Measurements from ENCODE around the gene DNAJC5. TPM values are rescaled to one million over a fixed set of nuclear protein-coding genes. Genes with fewer than 3 reads are reported as not detected.

DNAJC5 gene
- total and polyA plus RNA-seq, 2 experiments from 2014 or later = 22.4 to 68.0 TPM

DNA sequence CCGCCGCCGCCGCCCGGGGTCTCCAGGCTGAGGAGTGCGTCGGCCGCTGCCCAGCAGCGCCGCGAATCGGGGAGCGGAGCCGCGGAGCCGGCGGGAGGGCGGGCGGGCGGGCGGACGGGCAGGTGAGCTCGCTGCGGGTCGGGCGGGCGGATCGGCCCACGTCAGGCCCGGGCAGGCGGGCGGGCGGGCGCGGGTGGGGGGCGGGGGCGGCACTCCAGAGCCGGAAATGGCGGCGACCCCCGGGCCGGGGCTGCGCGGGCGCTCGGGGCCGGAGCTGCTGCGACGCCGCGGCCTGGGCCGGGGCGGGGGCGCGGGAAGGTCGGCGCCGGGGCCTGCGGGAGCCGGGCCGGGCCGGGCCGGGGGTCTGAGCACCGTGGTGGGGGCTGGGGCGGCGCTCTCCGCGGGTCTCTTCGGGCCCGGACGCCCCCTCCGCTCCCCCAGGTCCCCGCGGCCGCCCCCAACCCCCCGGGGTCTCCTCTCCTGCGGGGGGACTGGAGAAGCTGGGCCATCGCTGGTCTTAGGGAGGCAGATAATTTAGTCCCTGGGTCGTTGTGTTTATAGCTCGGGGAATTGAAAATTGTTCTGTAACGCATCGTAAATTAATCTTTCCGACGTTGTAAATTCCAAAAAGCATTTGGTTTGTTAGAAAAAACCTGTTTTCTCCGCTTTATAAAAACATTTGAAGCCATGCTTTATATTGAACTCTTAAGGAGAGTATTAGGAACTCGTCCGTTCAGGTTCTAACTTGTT is 451 bp downstream of the DNAJC5 start:
- H4K20me1 ChIP-seq (ENCODE audit: insufficient read depth) = peaks cover 10% of the 10 kb centered on the region; the same call in 1 of the 2 replicates
- H3K27ac ChIP-seq = peak overlapping the region; percentile 73
- peak overlapping the region; percentile 87 for H3K4me3 ChIP-seq

DNA sequence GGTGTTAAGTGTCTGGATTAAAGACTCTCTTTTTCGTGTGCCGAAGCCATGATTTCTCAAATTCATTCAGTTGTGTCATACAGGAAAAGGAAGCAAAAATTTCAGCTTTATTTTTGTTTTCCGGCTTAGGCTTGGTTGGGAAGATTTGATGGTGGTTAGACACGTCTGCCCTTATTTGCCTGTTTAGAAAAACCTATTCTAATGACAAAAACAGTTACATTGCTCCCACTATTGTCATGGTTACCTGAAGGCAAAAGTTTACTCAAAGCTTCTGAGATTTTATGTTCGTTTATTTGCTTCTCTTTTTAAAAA is 982 bp downstream of the DNAJC5 start:
- H4K20me1 ChIP-seq (ENCODE audit: insufficient read depth) = peaks cover 10% of the 10 kb centered on the region; the same call in 1 of the 2 replicates
- WGBS, 2 experiments (ENCODE audit: low coverage in 1 of 2, low lambda C conversion rate in 2 of 2, missing lambda C conversion rate in 2 of 2) = 0 to 1% methylated on average over 5 of the region's 5 CpGs

More for the DNA sequence above, 451 bp downstream of the DNAJC5 start:
- Histone ChIP-seq H3F3A (ENCODE audit: insufficient read depth) (peaks cover 51% of the 10 kb centered on the region), H3K27me3 (replicated peaks; ENCODE audit: insufficient read depth) (no peaks in the 10 kb centered on the region), H3K36me3 (ENCODE audit: low read depth) (peaks cover 7% of the 10 kb centered on the region), H2AFZ (peak overlapping the region; percentile 45), H3K79me2 (ENCODE audit: insufficient read depth) (peaks cover 55% of the 10 kb centered on the region), H3K4me2 (ENCODE audit: unreplicated experiment) (peak overlapping the region; percentile 82), H3K9ac (peak overlapping the region; percentile 89), H3K4me1 (ENCODE audit: insufficient read depth) (peaks cover 12% of the 10 kb centered on the region), H3K9me3 (ENCODE audit: low read depth) (no peaks in the 10 kb centered on the region), H3K9me2 (ENCODE audit: insufficient read depth) (no peaks in the 10 kb centered on the region)
- 2% methylated on average over 38 to 52 of the region's 87 CpGs for WGBS, 2 experiments (ENCODE audit: low coverage in 1 of 2, low lambda C conversion rate in 2 of 2, missing lambda C conversion rate in 2 of 2)
- no peak for DNase-seq
- TF ChIP-seq EZH2phosphoT487 (IDR thresholded peaks at IDR 0.05; ENCODE audit: insufficient read depth, low read depth) (no peak), EZH2 (IDR thresholded peaks at IDR 0.05; ENCODE audit: insufficient read depth, poor library complexity, severe bottlenecking) (no peak)
- in situ Hi-C loops (cut with MboI) = no loop called here

DNA sequence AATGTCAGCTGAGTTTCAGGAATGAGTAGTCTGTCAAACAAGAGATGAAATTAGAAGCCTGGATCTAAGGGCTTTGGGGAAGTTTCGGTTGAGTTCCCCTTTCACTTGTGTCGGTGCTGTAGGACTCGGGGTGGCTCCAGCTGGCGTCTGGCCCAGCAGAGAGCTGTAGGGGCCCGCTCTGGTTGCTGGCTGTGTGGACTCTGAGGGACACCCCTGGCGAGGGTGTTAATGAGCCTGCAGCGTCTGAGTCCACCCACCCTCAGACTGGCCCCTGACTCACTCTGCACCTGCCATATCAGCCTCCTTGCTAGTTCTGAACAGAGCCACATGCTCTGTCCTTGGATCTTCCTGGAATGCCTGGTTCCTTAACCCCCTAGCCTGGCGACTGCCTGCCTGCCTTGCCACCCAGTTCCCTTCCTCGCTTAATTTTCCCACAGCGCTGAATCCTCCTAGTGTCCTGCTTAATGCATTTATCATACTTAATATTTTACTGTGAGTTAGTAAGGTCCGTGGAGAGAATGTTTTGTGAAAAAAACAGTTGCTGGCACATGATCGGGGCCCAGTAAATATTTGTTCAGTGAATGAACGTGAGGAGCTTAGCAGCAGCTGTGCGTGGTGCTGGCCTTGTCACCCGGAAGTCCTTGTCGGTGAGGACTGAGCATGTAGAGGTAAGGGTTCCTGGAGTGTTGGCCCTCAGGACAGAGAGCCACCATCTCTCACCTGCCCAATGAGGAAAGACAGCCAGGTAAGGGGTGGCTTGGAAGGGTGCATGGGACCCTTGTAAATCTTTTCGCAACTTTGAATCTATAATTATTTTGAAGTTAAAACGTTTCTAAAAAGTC is 1.6 kb downstream of the DNAJC5 start:
- WGBS, 2 experiments (ENCODE audit: low coverage in 1 of 2, low lambda C conversion rate in 2 of 2, missing lambda C conversion rate in 2 of 2) = 11% methylated on average over 18 of the region's 18 CpGs
- peaks cover 12% of the 10 kb centered on the region for H3K4me1 ChIP-seq (ENCODE audit: insufficient read depth)
- no peaks in the 10 kb centered on the region for H3K36me3 ChIP-seq (ENCODE audit: low read depth)
- H3K4me2 ChIP-seq (ENCODE audit: unreplicated experiment) = peak overlapping the region; percentile 82
- peaks cover 10% of the 10 kb centered on the region; the same call in 1 of the 2 replicates for H4K20me1 ChIP-seq (ENCODE audit: insufficient read depth)
- peaks cover 42% of the 10 kb centered on the region for H3F3A ChIP-seq (ENCODE audit: insufficient read depth)
- peak overlapping the region; percentile 89 for H3K9ac ChIP-seq
- H3K79me2 ChIP-seq (ENCODE audit: insufficient read depth) = peaks cover 61% of the 10 kb centered on the region
- no peaks in the 10 kb centered on the region for H3K27me3 ChIP-seq (replicated peaks; ENCODE audit: insufficient read depth)
- peak; percentile 67 for DNase-seq
- peak overlapping the region; percentile 73 for H3K27ac ChIP-seq
- H3K9me3 ChIP-seq (ENCODE audit: low read depth) = no peaks in the 10 kb centered on the region
- no peaks in the 10 kb centered on the region for H3K9me2 ChIP-seq (ENCODE audit: insufficient read depth)
- in situ Hi-C loops (cut with MboI) = no loop called here
- H3K4me3 ChIP-seq = peak overlapping the region; percentile 87
- TF ChIP-seq EZH2phosphoT487 (IDR thresholded peaks at IDR 0.05; ENCODE audit: insufficient read depth, low read depth) (no peak), EZH2 (IDR thresholded peaks at IDR 0.05; ENCODE audit: insufficient read depth, poor library complexity, severe bottlenecking) (no peak)
- H2AFZ ChIP-seq = peak overlapping the region; percentile 45; the same call in 1 of the 2 replicates

More for the DNA sequence above, 982 bp downstream of the DNAJC5 start:
- H3F3A ChIP-seq (ENCODE audit: insufficient read depth) = peaks cover 48% of the 10 kb centered on the region
- H3K79me2 ChIP-seq (ENCODE audit: insufficient read depth) = peaks cover 55% of the 10 kb centered on the region
- no peaks in the 10 kb centered on the region for H3K9me2 ChIP-seq (ENCODE audit: insufficient read depth)
- peak overlapping the region; percentile 89 for H3K9ac ChIP-seq
- in situ Hi-C loops (cut with MboI) = no loop called here
- peaks cover 12% of the 10 kb centered on the region for H3K4me1 ChIP-seq (ENCODE audit: insufficient read depth)
- DNase-seq = peak; percentile 65
- no peaks in the 10 kb centered on the region for H3K27me3 ChIP-seq (replicated peaks; ENCODE audit: insufficient read depth)
- H3K9me3 ChIP-seq (ENCODE audit: low read depth) = no peaks in the 10 kb centered on the region
- H3K36me3 ChIP-seq (ENCODE audit: low read depth) = peaks cover 2% of the 10 kb centered on the region; the same call in 1 of the 2 replicates
- peak overlapping the region; percentile 73 for H3K27ac ChIP-seq
- peak overlapping the region; percentile 82 for H3K4me2 ChIP-seq (ENCODE audit: unreplicated experiment)
- H3K4me3 ChIP-seq = peak overlapping the region; percentile 87
- TF ChIP-seq EZH2 (IDR thresholded peaks at IDR 0.05; ENCODE audit: insufficient read depth, poor library complexity, severe bottlenecking) (no peak), EZH2phosphoT487 (IDR thresholded peaks at IDR 0.05; ENCODE audit: insufficient read depth, low read depth) (no peak)
- peak overlapping the region; percentile 45 for H2AFZ ChIP-seq

DNA sequence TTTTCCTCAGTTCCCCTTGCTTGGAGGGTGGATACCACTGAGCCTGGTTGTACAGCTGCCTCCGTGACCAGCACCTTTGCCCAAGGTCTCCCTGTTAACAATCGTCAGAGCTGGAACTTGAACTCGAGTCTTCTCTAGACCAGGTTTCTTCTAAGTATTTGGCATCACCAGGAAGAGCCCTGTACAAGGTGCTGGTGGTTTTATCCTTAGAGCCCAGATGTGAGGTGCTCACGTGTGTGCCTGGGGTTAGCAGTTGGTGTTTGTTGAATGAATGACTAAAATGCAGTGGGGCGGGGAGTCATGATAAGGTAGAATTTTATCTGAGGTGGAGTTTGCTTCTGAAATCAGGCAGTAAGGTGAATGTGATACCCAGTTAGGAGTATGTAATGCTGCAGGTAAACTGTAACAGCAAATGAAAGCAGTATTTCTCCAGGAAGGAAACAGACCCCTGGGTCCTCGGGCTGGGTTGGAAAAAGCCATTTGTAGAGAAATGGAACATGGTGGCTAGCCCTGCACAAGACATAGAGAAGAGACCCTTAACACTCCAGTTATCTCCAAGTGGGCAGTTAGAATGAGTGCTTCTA is 3.1 kb downstream of the DNAJC5 start:
- TF ChIP-seq EZH2phosphoT487 (IDR thresholded peaks at IDR 0.05; ENCODE audit: insufficient read depth, low read depth) (no peak), EZH2 (IDR thresholded peaks at IDR 0.05; ENCODE audit: insufficient read depth, poor library complexity, severe bottlenecking) (no peak)
- no peaks in the 10 kb centered on the region for H3K9me3 ChIP-seq (ENCODE audit: low read depth)
- H3K4me2 ChIP-seq (ENCODE audit: unreplicated experiment) = no peak overlapping the region
- WGBS, 2 experiments (ENCODE audit: low coverage in 1 of 2, low lambda C conversion rate in 2 of 2, missing lambda C conversion rate in 2 of 2) = 83 to 88% methylated on average over 6 of the region's 6 CpGs
- H2AFZ ChIP-seq = no peak overlapping the region
- peaks cover 77% of the 10 kb centered on the region for H3K79me2 ChIP-seq (ENCODE audit: insufficient read depth)
- peaks cover 27% of the 10 kb centered on the region for H3F3A ChIP-seq (ENCODE audit: insufficient read depth)
- H3K27me3 ChIP-seq (replicated peaks; ENCODE audit: insufficient read depth) = no peaks in the 10 kb centered on the region
- H3K4me1 ChIP-seq (ENCODE audit: insufficient read depth) = peaks cover 12% of the 10 kb centered on the region
- no peaks in the 10 kb centered on the region for H3K36me3 ChIP-seq (ENCODE audit: low read depth)
- H3K27ac ChIP-seq = no peak overlapping the region
- H4K20me1 ChIP-seq (ENCODE audit: insufficient read depth) = peaks cover 10% of the 10 kb centered on the region; the same call in 1 of the 2 replicates
- H3K4me3 ChIP-seq = no peak overlapping the region
- in situ Hi-C loops (cut with MboI) = no loop called here
- DNase-seq = no peak
- no peaks in the 10 kb centered on the region for H3K9me2 ChIP-seq (ENCODE audit: insufficient read depth)
- no peak overlapping the region for H3K9ac ChIP-seq

Data from GM23248 (cell line).